DMS153 (cell line): ENCODE data around the gene LSM14B.

Experiments used
- DNase-seq: peaks from one replicate; lab custom pipeline; 2025; lab: John Stamatoyannopoulos, UW

LSM14B gene

GRCh38 chr20:62133051-62133845 is 11.0 kb downstream of the LSM14B start:
- no peak for DNase-seq

GRCh38 chr20:62133864-62134263 is 11.6 kb downstream of the LSM14B start:
- DNase-seq = no peak

GRCh38 chr20:62134735-62135231 is 12.5 kb downstream of the LSM14B start:
- no peak for DNase-seq

GRCh38 chr20:62135573-62136266 is 13.4 kb downstream of the LSM14B start:
- DNase-seq = no peak

GRCh38 chr20:62136283-62137091 is 14.2 kb downstream of the LSM14B start:
- no peak for DNase-seq

GRCh38 chr20:62137092-62137384 is 14.8 kb downstream of the LSM14B start:
- no peak for DNase-seq

- DNase-seq = no peak
Measured at GRCh38 chr20:62137478-62138203, 15.4 kb downstream of the LSM14B start.

- DNase-seq = no peak
Measured at GRCh38 chr20:62138204-62138543, 15.9 kb downstream of the LSM14B start.

GRCh38 chr20:62138912-62139311 is 16.6 kb downstream of the LSM14B start:
- DNase-seq = no peak

GRCh38 chr20:62139636-62140035 is 17.4 kb downstream of the LSM14B start:
- DNase-seq = no peak

GRCh38 chr20:62141043-62141396 is 18.7 kb downstream of the LSM14B start:
- DNase-seq = no peak

GRCh38 chr20:62141397-62142251 is 19.3 kb downstream of the LSM14B start:
- no peak for DNase-seq

GRCh38 chr20:62142252-62143080 is 20.2 kb downstream of the LSM14B start:
- DNase-seq = no peak

- peak; percentile 76 for DNase-seq
Measured at GRCh38 chr20:62143081-62143956, 21.0 kb downstream of the LSM14B start, which contains the start of the genes PSMA7 and SS18L1. TSS of gene PSMA7 (minus strand) at chr20:62143394. CDS start at chr20:62143303, 91 bp downstream. TSS of gene SS18L1 (plus strand) at chr20:62143769. CDS start at chr20:62143821, 52 bp downstream.

GRCh38 chr20:62143957-62144825 is 21.9 kb downstream of the LSM14B start:
- DNase-seq = peak; percentile 11

GRCh38 chr20:62145688-62146018 is 23.4 kb downstream of the LSM14B start:
- no peak for DNase-seq

- no peak for DNase-seq
Measured at GRCh38 chr20:62146019-62146755, 23.9 kb downstream of the LSM14B start.
